ENCODE data around the gene NHLH1. TPM values are rescaled to one million over a fixed set of nuclear protein-coding genes. Genes with fewer than 3 reads are reported as not detected.

Gene NHLH1
- total and polyA plus RNA-seq, 2 donors (not counting 1 experiment from before 2014, with no cell fraction given): 0.27 to 0.39 TPM

- no peak overlapping the region for H3K4me2 ChIP-seq (replicated peaks; ENCODE audit: low read depth, low read length, poor library complexity, severe bottlenecking)
- H3K4me3 ChIP-seq (ENCODE audit: control extremely low read depth in 1 of 5, extremely low read depth in 1 of 5, insufficient read depth in 1 of 5, low read depth in 2 of 5, low read length in 4 of 5): no peak overlapping the region
- Mint-ChIP-seq H3K4me1 (peaks cover 10% of the 10 kb centered on the region), H3K4me3 (no peak overlapping the region), H3K27ac (no peak overlapping the region), H3K27me3 (no peaks in the 10 kb centered on the region), H3K9me3 (ENCODE audit: insufficient read depth) (no peaks in the 10 kb centered on the region)
- ATAC-seq (ENCODE audit: low read depth) (no peak), DNase-seq (no peak)
- intact Hi-C loops (cut with micrococcal nuclease): no loop called here
- no peak overlapping the region for H3K9ac ChIP-seq (ENCODE audit: low read length)
- no peaks in the 10 kb centered on the region for H3K4me1 ChIP-seq (ENCODE audit: control insufficient read depth in 2 of 2, insufficient read depth in 2 of 2, low read length in 2 of 2)
- no peak overlapping the region for H3K27ac ChIP-seq (ENCODE audit: low read length in 2 of 2)
- POLR2A ChIA-PET: no interaction called here
- CTCF ChIA-PET: no interaction called here
- H3K27me3 ChIP-seq (replicated peaks in 1 of 4; ENCODE audit: control extremely low read depth in 1 of 4, control insufficient read depth in 3 of 4, insufficient read depth in 4 of 4, low read length in 3 of 4): no peaks in the 10 kb centered on the region
- TF ChIP-seq EZH2 (IDR thresholded peaks at IDR 0.05; ENCODE audit: borderline replicate concordance, insufficient read depth, low read depth, low read length, poor library complexity, severe bottlenecking): no peak
- no peak for TF ChIP-seq CTCF (IDR thresholded peaks at IDR 0.05)
- H2AFZ ChIP-seq (ENCODE audit: insufficient read depth, low read depth, low read length, poor library complexity, severe bottlenecking): no peak overlapping the region
- H4K20me1 ChIP-seq (ENCODE audit: control insufficient read depth, insufficient read depth, low read length, poor library complexity, severe bottlenecking): no peaks in the 10 kb centered on the region
- H3K36me3 ChIP-seq (replicated peaks in 1 of 2; ENCODE audit: control extremely low read depth in 1 of 2, control insufficient read depth in 1 of 2, extremely low read depth in 1 of 2, insufficient read depth in 2 of 2, low read length in 1 of 2): no peaks in the 10 kb centered on the region
- WGBS (ENCODE audit: insufficient coverage): 100% methylated on average over 3 of the region's 4 CpGs
- H3K79me2 ChIP-seq (ENCODE audit: control insufficient read depth, insufficient read depth, low read length): no peaks in the 10 kb centered on the region
- no peaks in the 10 kb centered on the region for H3K9me3 ChIP-seq (ENCODE audit: control extremely low read depth in 1 of 3, control insufficient read depth in 2 of 3, insufficient read depth in 1 of 3, low read length in 2 of 3)
Observed at GRCh38 chr1:160408864-160409263, 42.0 kb downstream of the NHLH1 start.

DNA sequence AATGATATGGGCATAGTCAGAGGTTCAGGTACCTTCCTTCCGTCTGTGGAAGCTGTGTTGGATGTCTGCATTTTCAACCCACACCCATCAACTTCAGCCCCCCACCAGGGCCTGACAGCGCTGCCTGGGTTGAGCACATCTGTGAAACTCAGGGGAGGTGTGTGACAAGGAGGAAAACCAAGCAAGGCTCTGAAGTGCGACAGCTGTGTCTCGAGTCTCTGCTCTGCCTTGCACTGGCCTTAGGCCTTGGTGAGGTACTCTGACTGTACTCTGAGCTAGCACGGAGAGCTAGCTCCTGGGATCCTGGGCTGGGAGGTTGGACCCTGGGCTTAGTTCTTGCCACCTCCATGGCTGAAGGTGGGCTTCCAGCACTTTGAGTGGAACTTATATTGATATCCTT lies 42.6 kb downstream of the NHLH1 start:
- Histone ChIP-seq H3K79me2 (ENCODE audit: control insufficient read depth, insufficient read depth, low read length) (no peaks in the 10 kb centered on the region), H3K4me3 (ENCODE audit: control extremely low read depth in 1 of 5, extremely low read depth in 1 of 5, insufficient read depth in 1 of 5, low read depth in 2 of 5, low read length in 4 of 5) (no peak overlapping the region), H3K36me3 (replicated peaks in 1 of 2; ENCODE audit: control extremely low read depth in 1 of 2, control insufficient read depth in 1 of 2, extremely low read depth in 1 of 2, insufficient read depth in 2 of 2, low read length in 1 of 2) (no peaks in the 10 kb centered on the region), H2AFZ (ENCODE audit: insufficient read depth, low read depth, low read length, poor library complexity, severe bottlenecking) (no peak overlapping the region), H3K4me1 (ENCODE audit: control insufficient read depth in 2 of 2, insufficient read depth in 2 of 2, low read length in 2 of 2) (no peaks in the 10 kb centered on the region), H3K4me2 (replicated peaks; ENCODE audit: low read depth, low read length, poor library complexity, severe bottlenecking) (no peak overlapping the region), H4K20me1 (ENCODE audit: control insufficient read depth, insufficient read depth, low read length, poor library complexity, severe bottlenecking) (no peaks in the 10 kb centered on the region), H3K27ac (ENCODE audit: low read length in 2 of 2) (no peak overlapping the region), H3K27me3 (replicated peaks in 1 of 4; ENCODE audit: control extremely low read depth in 1 of 4, control insufficient read depth in 3 of 4, insufficient read depth in 4 of 4, low read length in 3 of 4) (no peaks in the 10 kb centered on the region), H3K9ac (ENCODE audit: low read length) (no peak overlapping the region), H3K9me3 (ENCODE audit: control extremely low read depth in 1 of 3, control insufficient read depth in 2 of 3, insufficient read depth in 1 of 3, low read length in 2 of 3) (no peaks in the 10 kb centered on the region)
- Mint-ChIP-seq H3K4me1 (peaks cover 4% of the 10 kb centered on the region), H3K4me3 (no peak overlapping the region), H3K9me3 (ENCODE audit: insufficient read depth) (no peaks in the 10 kb centered on the region), H3K27me3 (no peaks in the 10 kb centered on the region), H3K27ac (no peak overlapping the region)
- no peak for DNase-seq
- no peak for TF ChIP-seq EZH2 (IDR thresholded peaks at IDR 0.05; ENCODE audit: borderline replicate concordance, insufficient read depth, low read depth, low read length, poor library complexity, severe bottlenecking)
- no peak for TF ChIP-seq CTCF (IDR thresholded peaks at IDR 0.05)
- ChIA-PET POLR2A (no interaction called here), CTCF (no interaction called here)
- ATAC-seq (ENCODE audit: low read depth): no peak
- 72% methylated on average over 4 of the region's 5 CpGs for WGBS (ENCODE audit: insufficient coverage)
- intact Hi-C loops (cut with micrococcal nuclease): no loop called here

Measured in B cell (primary cell).